ENCODE results near the gene MERTK. TPM values are rescaled to one million over a fixed set of nuclear protein-coding genes. Genes with fewer than 3 reads are reported as not detected.

Gene MERTK
- total RNA-seq, 2 experiments from 2014 or later = 0.08 to 0.19 TPM

DNA sequence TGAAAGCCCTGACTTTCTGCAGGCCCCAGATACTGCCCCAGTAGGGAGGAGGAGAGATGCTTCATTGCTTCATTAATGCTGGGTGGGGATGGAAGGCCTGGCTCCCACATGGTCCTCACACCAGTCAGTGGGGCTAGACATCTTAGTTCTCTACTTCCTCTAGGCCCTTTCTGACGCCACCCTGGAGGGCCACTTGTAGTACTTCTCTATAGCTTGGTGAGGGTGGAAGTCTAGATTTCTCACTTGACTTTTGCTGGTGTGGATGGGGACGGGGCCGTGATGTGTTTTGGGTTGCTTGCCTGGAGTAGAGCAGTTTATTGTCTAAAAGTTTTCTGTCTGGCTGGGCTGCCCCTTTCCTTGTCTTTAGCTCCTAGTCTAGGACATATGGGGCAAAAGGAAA, 18.7 kb downstream of the MERTK start:
- TF ChIP-seq CTCF (IDR thresholded peaks at IDR 0.05) = no peak
- no peaks in the 10 kb centered on the region for H3K27me3 Mint-ChIP-seq
- no peak overlapping the region for H3K27ac Mint-ChIP-seq
- ChIA-PET CTCF (no interaction called here), POLR2A (no interaction called here)
- Histone ChIP-seq H3K27me3 (ENCODE audit: control insufficient read depth in 1 of 2, insufficient read depth in 2 of 2, low read length in 2 of 2) (no peaks in the 10 kb centered on the region), H3K4me1 (ENCODE audit: insufficient read depth, low read length) (no peaks in the 10 kb centered on the region), H3K9me3 (ENCODE audit: control insufficient read depth in 1 of 2, insufficient read depth in 1 of 2, low read length in 2 of 2) (no peaks in the 10 kb centered on the region), H3K27ac (ENCODE audit: low read depth in 1 of 2, low read length in 2 of 2) (no peak overlapping the region), H3K4me3 (ENCODE audit: low read length) (no peak overlapping the region), H3K36me3 (ENCODE audit: insufficient read depth, low read length) (no peaks in the 10 kb centered on the region)
- no peaks in the 10 kb centered on the region for H3K9me3 Mint-ChIP-seq
- ATAC-seq (ENCODE audit: poor library complexity) = no peak
- intact Hi-C loops (cut with DNase I, micrococcal nuclease) = no loop called here
- no peaks in the 10 kb centered on the region for H3K4me1 Mint-ChIP-seq (ENCODE audit: low read depth)
- H3K36me3 Mint-ChIP-seq (ENCODE audit: low read depth) = no peaks in the 10 kb centered on the region
- H3K4me3 Mint-ChIP-seq = no peak overlapping the region
- no peak for DNase-seq

- H3K27me3 Mint-ChIP-seq = no peaks in the 10 kb centered on the region
- H3K9me3 Mint-ChIP-seq = no peaks in the 10 kb centered on the region
- POLR2A ChIA-PET = no interaction called here
- no peak for TF ChIP-seq CTCF (IDR thresholded peaks at IDR 0.05)
- no peak overlapping the region for H3K27ac ChIP-seq (ENCODE audit: low read depth in 1 of 2, low read length in 2 of 2)
- CTCF ChIA-PET = no interaction called here
- no peak overlapping the region for H3K27ac Mint-ChIP-seq
- intact Hi-C loops (cut with DNase I, micrococcal nuclease) = no loop called here
- H3K36me3 Mint-ChIP-seq (ENCODE audit: low read depth) = no peaks in the 10 kb centered on the region
- H3K36me3 ChIP-seq (ENCODE audit: insufficient read depth, low read length) = no peaks in the 10 kb centered on the region
- H3K9me3 ChIP-seq (ENCODE audit: control insufficient read depth in 1 of 2, insufficient read depth in 1 of 2, low read length in 2 of 2) = no peaks in the 10 kb centered on the region
- no peak overlapping the region for H3K4me3 Mint-ChIP-seq
- H3K4me3 ChIP-seq (ENCODE audit: low read length) = no peak overlapping the region
- H3K27me3 ChIP-seq (ENCODE audit: control insufficient read depth in 1 of 2, insufficient read depth in 2 of 2, low read length in 2 of 2) = no peaks in the 10 kb centered on the region
- no peak for ATAC-seq (ENCODE audit: poor library complexity)
- DNase-seq = no peak
- no peaks in the 10 kb centered on the region for H3K4me1 ChIP-seq (ENCODE audit: insufficient read depth, low read length)
- H3K4me1 Mint-ChIP-seq (ENCODE audit: low read depth) = no peaks in the 10 kb centered on the region
These were observed 20.0 kb downstream of the MERTK start for GRCh38 chr2:111918383-111918806.

DNA sequence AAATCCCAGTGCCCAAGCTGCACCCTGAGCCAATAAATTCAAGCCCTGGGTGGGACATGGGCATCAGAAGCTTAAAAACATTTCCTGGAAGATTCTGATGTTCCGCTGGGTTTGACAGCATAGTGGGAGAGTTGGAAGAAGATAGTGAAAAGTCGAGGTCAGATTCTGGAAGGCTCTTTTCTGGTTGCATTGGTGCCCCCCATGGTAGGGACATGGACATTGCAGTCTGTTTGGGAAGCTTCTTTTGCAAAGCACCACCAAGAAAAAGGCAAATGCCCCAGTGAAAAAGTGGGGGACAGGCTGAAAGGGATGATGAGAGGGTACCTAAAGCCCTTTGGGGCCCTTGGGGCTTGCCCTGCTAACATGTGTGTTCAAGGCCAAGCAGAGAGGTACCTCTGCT, 21.0 kb downstream of the MERTK start:
- no peaks in the 10 kb centered on the region for H3K9me3 Mint-ChIP-seq
- H3K27ac ChIP-seq (ENCODE audit: low read depth in 1 of 2, low read length in 2 of 2) = no peak overlapping the region
- H3K4me1 Mint-ChIP-seq (ENCODE audit: low read depth) = no peaks in the 10 kb centered on the region
- no peaks in the 10 kb centered on the region for H3K27me3 Mint-ChIP-seq
- TF ChIP-seq CTCF (IDR thresholded peaks at IDR 0.05) = no peak
- intact Hi-C loops (cut with DNase I, micrococcal nuclease) = no loop called here
- H3K36me3 Mint-ChIP-seq (ENCODE audit: low read depth) = no peaks in the 10 kb centered on the region
- no peak for DNase-seq
- H3K4me1 ChIP-seq (ENCODE audit: insufficient read depth, low read length) = no peaks in the 10 kb centered on the region
- no peaks in the 10 kb centered on the region for H3K36me3 ChIP-seq (ENCODE audit: insufficient read depth, low read length)
- CTCF ChIA-PET = no interaction called here
- no peak for ATAC-seq (ENCODE audit: poor library complexity)
- no peak overlapping the region for H3K4me3 ChIP-seq (ENCODE audit: low read length)
- POLR2A ChIA-PET = interaction anchor here (1.0 kb wide), 1 partner anchor 110 kb away, joined by 3 read pairs; no protein-coding TSS in a partner anchor
- no peaks in the 10 kb centered on the region for H3K9me3 ChIP-seq (ENCODE audit: control insufficient read depth in 1 of 2, insufficient read depth in 1 of 2, low read length in 2 of 2)
- no peak overlapping the region for H3K4me3 Mint-ChIP-seq
- H3K27ac Mint-ChIP-seq = no peak overlapping the region
- peaks cover 0 to 2% of the 10 kb centered on the region in 2 experiments for H3K27me3 ChIP-seq (ENCODE audit: control insufficient read depth in 1 of 2, insufficient read depth in 2 of 2, low read length in 2 of 2)

Measured in CD4-positive, alpha-beta T cell (primary cell).